ENCODE measurements around the gene XRCC3.

Gene XRCC3

DNA sequence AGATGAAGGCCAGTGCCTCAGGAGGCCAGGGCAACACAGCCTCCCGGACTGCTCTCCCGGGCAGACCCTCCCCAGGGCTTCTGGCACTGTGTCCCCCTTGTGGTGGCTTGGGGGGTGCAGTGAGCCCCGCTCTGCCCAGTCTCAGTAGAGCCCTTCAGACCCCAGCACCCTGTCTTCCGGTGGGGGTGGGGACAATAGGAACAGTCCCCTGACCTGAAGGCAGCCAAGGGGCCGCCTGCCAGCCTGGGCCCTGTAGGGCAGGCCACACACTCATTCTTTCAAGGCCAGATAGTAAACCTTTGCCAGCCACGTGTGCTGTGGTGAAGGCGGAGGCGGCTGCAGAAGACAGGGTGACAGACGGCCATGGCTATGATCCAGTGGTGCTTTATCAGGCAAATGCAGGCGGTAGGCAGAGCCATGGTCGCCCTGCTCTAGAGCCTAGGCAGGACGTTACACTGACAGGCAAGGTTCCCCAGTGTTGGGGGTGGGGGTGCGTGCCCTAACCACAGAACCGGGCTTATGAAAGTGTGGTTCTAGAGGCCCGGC is 15.3 kb upstream of the XRCC3 start:
- Mint-ChIP-seq H3K9me3 (no peaks in the 10 kb centered on the region), H3K4me3 (no peak overlapping the region), H3K36me3 (ENCODE audit: low read depth) (peaks cover 27% of the 10 kb centered on the region), H3K27ac (no peak overlapping the region), H3K4me1 (peaks cover 4% of the 10 kb centered on the region), H3K27me3 (ENCODE audit: low read depth, poor library complexity) (no peaks in the 10 kb centered on the region)
- TF ChIP-seq, protein P1, sequence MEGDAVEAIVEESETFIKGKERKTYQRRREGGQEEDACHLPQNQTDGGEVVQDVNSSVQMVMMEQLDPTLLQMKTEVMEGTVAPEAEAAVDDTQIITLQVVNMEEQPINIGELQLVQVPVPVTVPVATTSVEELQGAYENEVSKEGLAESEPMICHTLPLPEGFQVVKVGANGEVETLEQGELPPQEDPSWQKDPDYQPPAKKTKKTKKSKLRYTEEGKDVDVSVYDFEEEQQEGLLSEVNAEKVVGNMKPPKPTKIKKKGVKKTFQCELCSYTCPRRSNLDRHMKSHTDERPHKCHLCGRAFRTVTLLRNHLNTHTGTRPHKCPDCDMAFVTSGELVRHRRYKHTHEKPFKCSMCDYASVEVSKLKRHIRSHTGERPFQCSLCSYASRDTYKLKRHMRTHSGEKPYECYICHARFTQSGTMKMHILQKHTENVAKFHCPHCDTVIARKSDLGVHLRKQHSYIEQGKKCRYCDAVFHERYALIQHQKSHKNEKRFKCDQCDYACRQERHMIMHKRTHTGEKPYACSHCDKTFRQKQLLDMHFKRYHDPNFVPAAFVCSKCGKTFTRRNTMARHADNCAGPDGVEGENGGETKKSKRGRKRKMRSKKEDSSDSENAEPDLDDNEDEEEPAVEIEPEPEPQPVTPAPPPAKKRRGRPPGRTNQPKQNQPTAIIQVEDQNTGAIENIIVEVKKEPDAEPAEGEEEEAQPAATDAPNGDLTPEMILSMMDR (IDR thresholded peaks at IDR 0.05), result no peak
- no peak for DNase-seq

DNA sequence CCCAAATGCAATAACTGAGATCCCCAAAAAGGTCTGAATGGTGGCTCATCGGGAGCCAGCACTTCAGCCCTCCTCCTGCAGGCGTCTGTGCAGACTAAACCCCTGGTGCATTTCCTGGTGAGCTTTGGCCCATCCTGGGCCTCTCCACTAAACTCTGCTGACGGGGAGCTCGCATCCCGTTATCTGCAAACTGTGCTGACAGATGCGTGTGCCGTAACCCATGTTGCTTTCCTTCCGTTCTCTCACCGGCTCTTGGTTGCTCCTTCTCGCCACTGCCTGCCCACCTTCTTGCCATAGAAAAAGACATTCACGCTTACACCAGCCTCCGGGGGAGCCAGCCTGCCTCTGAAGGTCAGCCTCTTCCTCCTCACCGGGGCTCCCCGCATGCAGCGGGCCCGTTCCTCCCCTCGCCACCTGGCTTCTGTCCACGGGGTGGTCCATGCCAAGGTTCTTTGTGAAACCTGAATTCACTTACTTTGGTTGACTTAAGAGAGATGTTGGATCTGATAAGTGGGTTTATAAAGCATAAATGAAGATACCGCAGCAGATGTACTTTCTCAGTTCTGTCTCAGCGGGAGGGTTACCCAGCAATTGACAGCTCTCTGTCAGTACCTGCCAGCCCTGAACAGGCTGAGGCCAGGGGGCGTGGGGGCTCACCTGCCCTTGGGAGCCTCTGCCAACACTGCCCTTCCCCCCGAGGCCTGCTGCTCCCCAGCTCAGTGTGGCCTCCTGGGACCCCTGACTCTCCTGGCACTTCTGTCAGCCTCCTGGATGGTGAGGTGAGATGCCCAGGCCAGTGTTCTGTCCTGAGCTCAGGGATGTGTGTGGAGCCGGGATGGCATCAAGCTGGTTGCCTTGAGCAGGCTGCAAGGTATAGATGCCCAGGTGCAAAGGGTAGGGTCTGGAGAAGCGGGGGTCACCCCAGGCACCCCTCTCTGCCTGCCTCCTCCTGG is 14.5 kb upstream of the XRCC3 start:
- no peak overlapping the region for H3K27ac Mint-ChIP-seq
- no peak for DNase-seq
- no peaks in the 10 kb centered on the region for H3K9me3 Mint-ChIP-seq
- no peak overlapping the region for H3K4me3 Mint-ChIP-seq
- TF ChIP-seq, protein P1 (IDR thresholded peaks at IDR 0.05), result no peak
- peaks cover 27% of the 10 kb centered on the region for H3K36me3 Mint-ChIP-seq (ENCODE audit: low read depth)
- H3K27me3 Mint-ChIP-seq (ENCODE audit: low read depth, poor library complexity), result no peaks in the 10 kb centered on the region
- H3K4me1 Mint-ChIP-seq, result peaks cover 4% of the 10 kb centered on the region

DNA sequence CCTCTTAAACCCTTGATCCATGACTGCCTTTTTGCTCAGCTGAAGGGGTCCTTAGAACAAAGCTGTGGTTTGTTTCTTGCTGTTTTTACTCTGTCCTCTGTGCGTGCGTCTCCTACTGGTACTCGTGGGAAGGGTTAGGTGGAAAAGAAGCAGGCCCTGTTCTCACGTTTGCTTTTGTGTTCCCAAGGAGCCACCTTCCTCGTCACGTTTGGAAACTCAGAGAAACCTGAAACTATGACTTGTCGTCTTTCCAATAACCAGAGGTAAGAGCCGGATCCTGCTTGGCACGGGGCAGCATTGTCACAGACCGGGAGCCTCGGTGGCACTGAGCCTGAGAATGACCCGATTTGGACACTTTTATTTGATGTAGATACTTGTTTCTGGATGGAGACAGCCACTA is 13.5 kb upstream of the XRCC3 start:
- TF ChIP-seq, protein P1 (IDR thresholded peaks at IDR 0.05), result no peak
- no peaks in the 10 kb centered on the region for H3K9me3 Mint-ChIP-seq

DNA sequence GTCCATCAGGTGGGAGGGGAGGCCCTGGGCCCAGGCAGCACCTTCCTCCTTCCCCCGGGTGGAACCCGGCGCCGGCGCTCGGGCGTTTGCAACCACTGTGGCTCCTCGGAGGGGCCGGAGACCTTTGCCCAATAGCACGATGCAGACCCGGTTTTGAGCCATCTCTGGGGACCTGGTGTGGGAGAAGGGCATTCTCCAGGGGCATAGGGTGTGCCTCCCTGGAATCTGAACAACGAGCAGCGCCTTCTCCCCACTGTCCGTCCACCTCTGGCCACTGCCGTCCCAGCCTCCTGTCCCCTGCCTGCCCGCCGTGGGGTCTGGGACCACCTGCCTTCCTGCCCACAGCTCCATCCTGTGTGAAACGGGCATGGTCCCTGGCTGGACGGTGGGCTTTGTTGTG is 12.9 kb upstream of the XRCC3 start:
- no peaks in the 10 kb centered on the region for H3K27me3 Mint-ChIP-seq (ENCODE audit: low read depth, poor library complexity)
- TF ChIP-seq, protein P1 (IDR thresholded peaks at IDR 0.05), result no peak
- H3K36me3 Mint-ChIP-seq (ENCODE audit: low read depth), result peaks cover 21% of the 10 kb centered on the region
- H3K4me1 Mint-ChIP-seq, result peaks cover 7% of the 10 kb centered on the region
- no peaks in the 10 kb centered on the region for H3K9me3 Mint-ChIP-seq
- peak overlapping the region; percentile 78 for H3K27ac Mint-ChIP-seq
- DNase-seq, result no peak
- no peak overlapping the region for H3K4me3 Mint-ChIP-seq

More for the DNA sequence above, 13.5 kb upstream of the XRCC3 start:
- H3K27ac Mint-ChIP-seq, result peak overlapping the region; percentile 78
- H3K36me3 Mint-ChIP-seq (ENCODE audit: low read depth), result peaks cover 27% of the 10 kb centered on the region
- no peak for DNase-seq
- no peaks in the 10 kb centered on the region for H3K27me3 Mint-ChIP-seq (ENCODE audit: low read depth, poor library complexity)
- H3K4me3 Mint-ChIP-seq, result no peak overlapping the region
- H3K4me1 Mint-ChIP-seq, result peaks cover 7% of the 10 kb centered on the region

DNA sequence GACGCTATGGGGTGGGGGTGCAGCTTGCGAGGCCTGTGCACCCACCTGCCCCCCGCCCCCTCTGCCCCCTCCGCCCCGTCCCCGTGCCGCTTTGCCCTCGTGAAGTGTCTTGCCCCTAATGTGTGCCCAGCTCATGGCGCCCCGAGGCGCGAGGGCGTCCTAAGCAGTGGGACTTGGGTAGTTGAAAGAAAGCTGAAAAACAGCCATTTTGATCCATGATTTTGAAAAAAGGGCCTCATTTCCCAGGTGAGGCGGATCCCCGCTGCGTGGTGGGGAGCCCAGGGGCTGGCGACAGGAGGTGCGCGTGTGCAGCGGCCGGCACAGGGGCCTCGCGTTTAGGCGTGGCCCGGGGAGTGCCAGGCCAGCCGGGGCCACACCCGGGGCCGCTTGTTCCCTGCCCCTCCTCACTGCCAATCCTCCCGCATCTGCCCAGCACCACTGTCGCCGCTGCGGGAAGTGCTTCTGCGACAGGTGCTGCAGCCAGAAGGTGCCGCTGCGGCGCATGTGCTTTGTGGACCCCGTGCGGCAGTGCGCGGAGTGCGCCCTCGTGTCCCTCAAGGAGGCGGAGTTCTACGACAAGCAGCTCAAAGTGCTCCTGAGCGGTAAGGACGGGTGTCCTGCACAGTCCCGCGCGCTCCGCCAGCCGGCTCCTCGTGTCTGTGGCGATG is 12.2 kb upstream of the XRCC3 start:
- Mint-ChIP-seq H3K36me3 (ENCODE audit: low read depth) (peaks cover 16% of the 10 kb centered on the region), H3K27ac (no peak overlapping the region), H3K27me3 (ENCODE audit: low read depth, poor library complexity) (no peaks in the 10 kb centered on the region), H3K9me3 (no peaks in the 10 kb centered on the region), H3K4me1 (peaks cover 10% of the 10 kb centered on the region), H3K4me3 (no peak overlapping the region)
- TF ChIP-seq, protein P1 (IDR thresholded peaks at IDR 0.05), result no peak
- DNase-seq, result no peak

Measured in nephron progenitor cell (in vitro differentiated cells).